Testis (tissue), 3 donors: ENCODE results near the gene PGAM4. TPM values are rescaled to one million over a fixed set of nuclear protein-coding genes. Genes with fewer than 3 reads are reported as not detected.
"Not testable (repeated sequence)": the region's sequence is repeated elsewhere in the genome, so short reads cannot be mapped to it uniquely, and the experiment has no call there.

Source experiments
- DNase-seq: peaks from one replicate; pipeline ENCODE4 v3.0.0-alpha.2; 2019
- H3K27ac ChIP-seq, 2 donors: fragments of 200-600 bp; sonication (generic); one replicate each; pipeline ENCODE4 v1.5.1; 2019
- H3K27me3 ChIP-seq: fragments of 200-600 bp; sonication (generic); one replicate; pipeline ENCODE4 v1.5.1; 2019
- H3K36me3 ChIP-seq: fragments of 200-600 bp; sonication (generic); one replicate; pipeline ENCODE4 v1.5.1; 2017; ENCODE audit warnings: low read depth; ENCODE audit errors: missing control alignments
- H3K4me1 ChIP-seq: fragments of 200-600 bp; sonication (generic); one replicate; pipeline ENCODE4 v1.5.1; 2019
- H3K4me3 ChIP-seq, 2 donors: fragments of 200-600 bp; sonication (generic); one replicate each; pipeline ENCODE4 v1.5.1; 2017 to 2019
- H3K9me3 ChIP-seq: fragments of 200-600 bp; sonication (generic); one replicate; pipeline ENCODE4 v1.5.1; 2017
- POLR2A ChIP-seq: fragments of 450-650 bp; IDR thresholded peaks from one replicate; pipeline ENCODE4 v1.6.1; 2017; ENCODE audit warnings: antibody characterized with exemption, mild to moderate bottlenecking, moderate library complexity
- WGBS, 2 donors: methylation state at CpG; one replicate each; pipeline ENCODE4 v1.1.5; 2018; 5-methylcytosine and 5-hydroxymethylcytosine counted together
- intact Hi-C: fragments of 100-400 bp; cut with DNase I; formaldehyde crosslinking; loops from one replicate; pipeline ENCODE4 v1.15.1; 2023; ENCODE audit warnings: low total_unique reads
- polyA plus RNA-seq: library from polyadenylated mRNA; stranded (reverse); fragments of 350-450 nt; fragmentation: Illumina TruSeq; extraction: RNeasy Lipid Tissue Mini Kit (QIAGEN cat#74804); gene quantifications from one replicate; pipeline ENCODE4 v1.2.3, GENCODE V29; 2014; ENCODE audit warnings: low read depth, low replicate concordance; ENCODE audit not compliant: insufficient read depth
- total RNA-seq, 2 donors: library from RNA; depleted of rRNA; stranded (reverse); fragments of >200 nt; gene quantifications; one replicate each; pipeline ENCODE4 v1.2.3, GENCODE V29; 2016
- TF ChIP-seq, protein P1 (sequence below), 3 experiments: fragments of 450-650 bp in 2 of 3; fragments of 200-600 bp in 1 of 3; sonication (generic) in 1 of 3; IDR thresholded peaks; one replicate each; pipeline ENCODE4 v1.5.1; 2016 to 2019; ENCODE audit warnings: antibody characterized with exemption in 3 of 3, mild to moderate bottlenecking in 2 of 3, moderate library complexity in 1 of 3

PGAM4 gene
- total and polyA plus RNA-seq, 3 donors from 2014 or later: 0.87 TPM; not detected in 2

- no peak for DNase-seq
- intact Hi-C loops: no loop called here
- Histone ChIP-seq H3K27me3 (no peaks in the 10 kb centered on the region), H3K27ac (no peak overlapping the region), H3K4me3 (no peak overlapping the region), H3K4me1 (no peaks in the 10 kb centered on the region), H3K9me3 (no peaks in the 10 kb centered on the region), H3K36me3 (no peaks in the 10 kb centered on the region)
- no peak for TF ChIP-seq POLR2A
- TF ChIP-seq, protein P1, sequence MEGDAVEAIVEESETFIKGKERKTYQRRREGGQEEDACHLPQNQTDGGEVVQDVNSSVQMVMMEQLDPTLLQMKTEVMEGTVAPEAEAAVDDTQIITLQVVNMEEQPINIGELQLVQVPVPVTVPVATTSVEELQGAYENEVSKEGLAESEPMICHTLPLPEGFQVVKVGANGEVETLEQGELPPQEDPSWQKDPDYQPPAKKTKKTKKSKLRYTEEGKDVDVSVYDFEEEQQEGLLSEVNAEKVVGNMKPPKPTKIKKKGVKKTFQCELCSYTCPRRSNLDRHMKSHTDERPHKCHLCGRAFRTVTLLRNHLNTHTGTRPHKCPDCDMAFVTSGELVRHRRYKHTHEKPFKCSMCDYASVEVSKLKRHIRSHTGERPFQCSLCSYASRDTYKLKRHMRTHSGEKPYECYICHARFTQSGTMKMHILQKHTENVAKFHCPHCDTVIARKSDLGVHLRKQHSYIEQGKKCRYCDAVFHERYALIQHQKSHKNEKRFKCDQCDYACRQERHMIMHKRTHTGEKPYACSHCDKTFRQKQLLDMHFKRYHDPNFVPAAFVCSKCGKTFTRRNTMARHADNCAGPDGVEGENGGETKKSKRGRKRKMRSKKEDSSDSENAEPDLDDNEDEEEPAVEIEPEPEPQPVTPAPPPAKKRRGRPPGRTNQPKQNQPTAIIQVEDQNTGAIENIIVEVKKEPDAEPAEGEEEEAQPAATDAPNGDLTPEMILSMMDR (IDR thresholded peaks at IDR 0.05): no peak
These were observed 46.7 kb downstream of the PGAM4 start for GRCh38 chrX:77922787-77923186.

- intact Hi-C loops, H3K27ac ChIP-seq, H3K27me3 ChIP-seq, H3K36me3 ChIP-seq, H3K4me1 ChIP-seq, H3K4me3 ChIP-seq, DNase-seq, H3K9me3 ChIP-seq: not testable (repeated sequence)
- 74 to 83% methylated on average over 5 to 6 of the region's 6 CpGs for WGBS, 2 donors
These were observed 50.1 kb downstream of the PGAM4 start for GRCh38 chrX:77919370-77919769.

GRCh38 chrX:77918568-77918967 is 50.9 kb downstream of the PGAM4 start:
- Histone ChIP-seq H3K4me3 (no peak overlapping the region), H3K9me3 (no peaks in the 10 kb centered on the region), H3K27ac (no peak overlapping the region), H3K4me1 (no peaks in the 10 kb centered on the region), H3K27me3 (no peaks in the 10 kb centered on the region), H3K36me3 (no peaks in the 10 kb centered on the region)
- DNase-seq: no peak
- 57 to 64% methylated on average over 3 of the region's 3 CpGs for WGBS, 2 donors
- no peak for TF ChIP-seq POLR2A
- TF ChIP-seq, protein P1 (IDR thresholded peaks at IDR 0.05): no peak
- intact Hi-C loops: no loop called here

Other genes starting within 250 kb of the PGAM4 start
- gene ATRX, start 183.4 kb downstream of the PGAM4 start, total RNA-seq: 100 to 1,000 TPM in 1 of 2 donors, 10 to 100 TPM in 1; 84.4 to 104 TPM
- 4.1 TPM for gene ATRX, start 183.4 kb downstream of the PGAM4 start, polyA plus RNA-seq
- 10 to 100 TPM; 29.1 to 31.2 TPM for gene MAGT1, start 74.2 kb downstream of the PGAM4 start, total RNA-seq
- 25.0 TPM for gene MAGT1, start 74.2 kb downstream of the PGAM4 start, polyA plus RNA-seq
- 100 to 1,000 TPM; 124 to 131 TPM for gene COX7B, start 70.2 kb downstream of the PGAM4 start, total RNA-seq
- 142 TPM for gene COX7B, start 70.2 kb downstream of the PGAM4 start, polyA plus RNA-seq
- gene ATP7A, start 58.9 kb downstream of the PGAM4 start, total RNA-seq: 1 to 10 TPM; 8.1 to 8.9 TPM
- 2.9 TPM for gene ATP7A, start 58.9 kb downstream of the PGAM4 start, polyA plus RNA-seq
- 10 to 100 TPM; 69.1 to 100.0 TPM for gene PGK1, start 134.6 kb upstream of the PGAM4 start, total RNA-seq
- gene PGK1, start 134.6 kb upstream of the PGAM4 start, polyA plus RNA-seq: 109 TPM
- 10 to 100 TPM; 17.9 to 21.3 TPM for gene TAF9B, start 170.0 kb upstream of the PGAM4 start, total RNA-seq
- gene TAF9B, start 170.0 kb upstream of the PGAM4 start, polyA plus RNA-seq: 15.4 TPM